Suprapubic skin (tissue), 4 donors: ENCODE results near the gene RPL22. TPM values are rescaled to one million over a fixed set of nuclear protein-coding genes. Genes with fewer than 3 reads are reported as not detected.

Source experiments
- DNase-seq, 2 donors: peaks; one replicate each; pipeline ENCODE4 v3.0.0-alpha.2; 2019; ENCODE audit warnings: low spot score in 2 of 2
- H3K27ac ChIP-seq: fragments of 200-600 bp; sonication (generic); one replicate; pipeline ENCODE4 v1.5.1; 2019
- H3K27me3 ChIP-seq: fragments of 200-600 bp; sonication (generic); one replicate; pipeline ENCODE4 v1.5.1; 2019
- H3K36me3 ChIP-seq: fragments of 200-600 bp; sonication (generic); one replicate; pipeline ENCODE4 v1.5.1; 2019
- H3K4me1 ChIP-seq: fragments of 200-600 bp; sonication (generic); one replicate; pipeline ENCODE4 v1.5.1; 2019
- H3K4me3 ChIP-seq: fragments of 200-600 bp; sonication (generic); one replicate; pipeline ENCODE4 v1.5.1; 2019; ENCODE audit warnings: mild to moderate bottlenecking
- H3K9me3 ChIP-seq: fragments of 200-600 bp; sonication (generic); one replicate; pipeline ENCODE4 v1.5.1; 2019
- EP300 ChIP-seq: sonication (generic); formaldehyde crosslinking; IDR thresholded peaks from one replicate; pipeline ENCODE4 v1.6.1; 2017; ENCODE audit warnings: antibody characterized with exemption
- POLR2A ChIP-seq, 2 donors: fragments of 450-650 bp; IDR thresholded peaks; one replicate each; pipeline ENCODE4 v1.6.1; 2017; ENCODE audit warnings: antibody characterized with exemption in 2 of 2, mild to moderate bottlenecking in 2 of 2, moderate library complexity in 2 of 2
- POLR2AphosphoS5 ChIP-seq, 3 donors: sonication (generic); formaldehyde crosslinking; IDR thresholded peaks; one replicate each; pipeline ENCODE4 v1.6.1; 2017; ENCODE audit warnings: antibody characterized with exemption in 3 of 3
- WGBS: methylation state at CpG from one replicate; pipeline ENCODE4 v1.1.5; 2018; 5-methylcytosine and 5-hydroxymethylcytosine counted together
- total RNA-seq, 4 donors: library from RNA; depleted of rRNA; stranded (reverse); fragments of >200 nt; gene quantifications; one replicate each; pipeline ENCODE4 v1.1.0, GENCODE V29; 2016
- TF ChIP-seq, protein P1 (sequence below), 2 donors: fragments of 200-600 bp in 1 of 2; fragments of 450-650 bp in 1 of 2; sonication (generic) in 1 of 2; IDR thresholded peaks; one replicate each; pipeline ENCODE4 v1.5.1; 2016 to 2019; ENCODE audit warnings: antibody characterized with exemption in 2 of 2, mild to moderate bottlenecking in 1 of 2, moderate library complexity in 1 of 2

The RPL22 gene
- total RNA-seq, 4 donors from 2014 or later = 152 to 206 (median 171) TPM

DNA sequence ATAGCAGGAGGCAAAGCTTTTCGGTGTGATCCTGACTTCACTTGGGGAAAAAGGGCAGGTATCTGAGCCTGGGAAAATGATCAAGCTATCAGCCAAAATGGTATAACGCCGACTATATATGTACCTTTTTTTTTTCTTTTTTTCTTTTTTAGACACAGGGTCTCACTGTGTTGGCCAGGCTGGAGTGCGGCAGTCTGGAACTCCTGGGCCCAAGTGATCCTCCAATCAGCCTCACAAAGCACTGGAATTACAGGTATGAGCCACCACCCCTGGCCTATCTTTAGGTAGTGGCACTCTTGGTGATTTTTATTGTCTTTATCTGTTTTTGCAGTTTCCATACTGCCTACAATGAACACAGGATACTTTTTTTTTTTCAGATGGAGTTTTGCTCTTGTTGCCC lies 37.7 kb upstream of the RPL22 start:
- Histone ChIP-seq H3K27ac (no peak overlapping the region), H3K9me3 (no peaks in the 10 kb centered on the region), H3K36me3 (peaks cover 13% of the 10 kb centered on the region), H3K4me1 (peaks cover 27% of the 10 kb centered on the region), H3K4me3 (no peak overlapping the region), H3K27me3 (peaks cover 30% of the 10 kb centered on the region)
- no peak for DNase-seq
- WGBS = 88% methylated on average over 4 of the region's 4 CpGs
- TF ChIP-seq POLR2AphosphoS5 (IDR thresholded peaks at IDR 0.05) = no peak
- TF ChIP-seq, protein P1, sequence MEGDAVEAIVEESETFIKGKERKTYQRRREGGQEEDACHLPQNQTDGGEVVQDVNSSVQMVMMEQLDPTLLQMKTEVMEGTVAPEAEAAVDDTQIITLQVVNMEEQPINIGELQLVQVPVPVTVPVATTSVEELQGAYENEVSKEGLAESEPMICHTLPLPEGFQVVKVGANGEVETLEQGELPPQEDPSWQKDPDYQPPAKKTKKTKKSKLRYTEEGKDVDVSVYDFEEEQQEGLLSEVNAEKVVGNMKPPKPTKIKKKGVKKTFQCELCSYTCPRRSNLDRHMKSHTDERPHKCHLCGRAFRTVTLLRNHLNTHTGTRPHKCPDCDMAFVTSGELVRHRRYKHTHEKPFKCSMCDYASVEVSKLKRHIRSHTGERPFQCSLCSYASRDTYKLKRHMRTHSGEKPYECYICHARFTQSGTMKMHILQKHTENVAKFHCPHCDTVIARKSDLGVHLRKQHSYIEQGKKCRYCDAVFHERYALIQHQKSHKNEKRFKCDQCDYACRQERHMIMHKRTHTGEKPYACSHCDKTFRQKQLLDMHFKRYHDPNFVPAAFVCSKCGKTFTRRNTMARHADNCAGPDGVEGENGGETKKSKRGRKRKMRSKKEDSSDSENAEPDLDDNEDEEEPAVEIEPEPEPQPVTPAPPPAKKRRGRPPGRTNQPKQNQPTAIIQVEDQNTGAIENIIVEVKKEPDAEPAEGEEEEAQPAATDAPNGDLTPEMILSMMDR (IDR thresholded peaks at IDR 0.05) = no peak
- no peak for TF ChIP-seq POLR2A (IDR thresholded peaks at IDR 0.05)
- TF ChIP-seq EP300 = no peak

DNA sequence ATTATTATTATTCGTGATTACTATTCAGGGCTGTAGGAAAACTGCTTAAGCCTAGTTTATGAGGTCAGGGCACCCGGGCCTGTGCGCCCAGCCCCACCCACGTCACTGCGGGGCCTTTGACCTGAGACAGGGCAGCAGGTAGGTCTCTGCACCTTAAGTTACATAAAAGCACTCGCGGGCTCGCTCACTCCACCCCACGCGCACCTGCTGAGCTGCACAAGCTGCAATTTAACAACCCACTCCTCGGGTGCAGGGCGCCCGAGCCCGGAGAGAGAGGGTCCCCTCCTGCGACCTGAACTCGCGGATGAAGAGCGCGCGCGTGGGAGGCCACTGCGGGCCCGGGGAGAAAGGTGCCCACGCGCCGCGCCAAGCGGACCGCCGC lies 35.9 kb upstream of the RPL22 start:
- Histone ChIP-seq H3K27ac (peak overlapping the region; percentile 72), H3K4me1 (peaks cover 20% of the 10 kb centered on the region), H3K27me3 (peaks cover 14% of the 10 kb centered on the region), H3K9me3 (no peaks in the 10 kb centered on the region), H3K36me3 (peaks cover 28% of the 10 kb centered on the region), H3K4me3 (peak overlapping the region; percentile 60)
- 2% methylated on average over 9 of the region's 30 CpGs for WGBS
- no peak for DNase-seq
- TF ChIP-seq POLR2AphosphoS5 (IDR thresholded peaks at IDR 0.05) (no peak), POLR2A (IDR thresholded peaks at IDR 0.05) (no peak), EP300 (no peak)
- TF ChIP-seq, protein P1 (IDR thresholded peaks at IDR 0.05) = no peak

DNA sequence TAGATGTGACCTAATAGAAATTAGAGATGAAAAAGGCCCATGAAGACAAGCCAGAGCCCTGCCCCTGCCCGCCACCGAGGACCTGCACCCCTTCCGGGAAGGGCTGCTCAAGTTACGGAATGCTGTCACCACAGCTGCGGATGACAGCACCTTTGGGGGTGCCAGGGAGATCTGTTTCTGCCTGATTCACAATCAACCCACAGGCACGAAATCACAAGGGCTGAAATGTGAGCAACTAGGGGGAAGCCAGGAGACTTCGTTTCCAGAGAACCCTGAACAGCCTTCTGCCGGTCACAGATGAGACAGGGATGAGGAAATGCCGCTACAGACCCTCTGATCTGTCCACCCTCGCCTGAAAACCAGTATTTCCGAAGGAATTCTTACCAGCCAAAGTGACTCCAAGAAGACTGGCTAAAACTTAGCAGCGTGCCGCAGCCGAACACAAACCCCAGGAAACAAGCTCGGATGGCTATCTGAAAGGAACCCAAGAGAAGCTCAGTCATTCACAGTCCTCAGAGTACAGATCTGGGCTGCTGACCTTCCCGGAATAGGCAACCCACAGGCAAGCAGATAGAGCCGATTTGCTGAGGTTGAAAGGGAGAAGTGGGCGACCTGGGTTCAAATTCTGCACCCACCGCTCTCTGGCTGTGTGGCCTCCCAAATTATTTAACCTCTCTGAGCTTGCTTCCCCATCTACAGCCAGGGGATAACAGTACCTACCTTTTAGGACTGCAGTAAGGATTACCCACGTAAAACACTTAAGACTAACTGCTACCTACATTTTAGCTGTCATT lies 35.3 kb upstream of the RPL22 start:
- H3K27me3 ChIP-seq = peaks cover 8% of the 10 kb centered on the region
- DNase-seq = no peak
- peaks cover 32% of the 10 kb centered on the region for H3K36me3 ChIP-seq
- peak overlapping the region; percentile 60 for H3K4me3 ChIP-seq
- peaks cover 20% of the 10 kb centered on the region for H3K4me1 ChIP-seq
- no peak overlapping the region for H3K27ac ChIP-seq
- WGBS = 48% methylated on average over 20 of the region's 20 CpGs
- no peaks in the 10 kb centered on the region for H3K9me3 ChIP-seq
- TF ChIP-seq, protein P1 (IDR thresholded peaks at IDR 0.05) = no peak
- TF ChIP-seq POLR2AphosphoS5 (IDR thresholded peaks at IDR 0.05) (no peak), POLR2A (IDR thresholded peaks at IDR 0.05) (no peak), EP300 (no peak)

DNA sequence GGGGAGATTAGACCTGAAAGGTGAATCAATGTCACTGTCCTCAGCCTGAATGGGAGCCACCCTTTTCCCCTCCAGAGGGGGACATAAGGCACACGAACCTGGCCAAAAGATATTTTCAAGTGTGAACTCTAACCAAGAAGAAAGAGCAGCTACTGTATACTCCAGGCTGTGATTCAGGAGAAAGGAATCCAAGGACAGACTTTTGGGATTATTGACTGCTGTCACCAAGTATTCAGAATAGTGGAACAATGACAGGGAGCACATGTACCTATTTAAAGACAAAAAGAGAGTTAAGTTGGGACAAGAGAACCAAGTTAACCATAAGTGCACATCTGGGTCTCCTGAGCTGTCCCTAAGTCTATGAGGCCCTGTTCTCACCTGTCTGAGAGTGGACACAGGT lies 34.0 kb upstream of the RPL22 start:
- peaks cover 20% of the 10 kb centered on the region for H3K4me1 ChIP-seq
- no peak overlapping the region for H3K27ac ChIP-seq
- no peaks in the 10 kb centered on the region for H3K27me3 ChIP-seq
- no peak for DNase-seq
- TF ChIP-seq, protein P1 (IDR thresholded peaks at IDR 0.05) = no peak
- TF ChIP-seq POLR2A (IDR thresholded peaks at IDR 0.05) (no peak), EP300 (no peak), POLR2AphosphoS5 (IDR thresholded peaks at IDR 0.05) (no peak)
- peaks cover 43% of the 10 kb centered on the region for H3K36me3 ChIP-seq
- 74% methylated on average over 1 of the region's 1 CpG for WGBS
- H3K9me3 ChIP-seq = no peaks in the 10 kb centered on the region
- no peak overlapping the region for H3K4me3 ChIP-seq

DNA sequence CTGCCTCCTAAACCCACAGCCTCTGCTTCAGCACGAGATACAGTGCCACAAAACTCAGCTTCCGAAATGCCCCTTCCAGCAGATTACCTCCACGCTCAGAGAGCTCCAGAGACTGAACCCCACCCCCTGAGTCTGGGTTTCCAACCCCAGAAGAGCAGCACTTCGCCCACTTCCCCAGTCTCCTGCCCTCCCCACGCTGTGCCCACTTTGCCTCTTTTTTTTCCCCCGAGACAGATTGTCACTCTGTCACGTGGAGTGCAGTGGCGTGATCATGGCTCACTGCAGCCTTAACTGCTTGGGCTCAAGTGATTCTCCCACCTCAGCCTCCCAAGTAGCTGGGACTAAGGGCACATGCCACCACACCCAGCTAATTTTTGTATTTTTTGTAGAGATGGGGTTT lies 26.3 kb upstream of the RPL22 start:
- Histone ChIP-seq H3K9me3 (no peaks in the 10 kb centered on the region), H3K4me1 (peaks cover 10% of the 10 kb centered on the region), H3K4me3 (no peak overlapping the region), H3K36me3 (peaks cover 66% of the 10 kb centered on the region), H3K27ac (no peak overlapping the region), H3K27me3 (no peaks in the 10 kb centered on the region)
- TF ChIP-seq, protein P1 (IDR thresholded peaks at IDR 0.05) = no peak
- TF ChIP-seq POLR2A (IDR thresholded peaks at IDR 0.05) (no peak), EP300 (no peak), POLR2AphosphoS5 (IDR thresholded peaks at IDR 0.05) (no peak)
- DNase-seq = no peak
- WGBS = 89% methylated on average over 8 of the region's 8 CpGs
